Prostate gland (tissue), 2 donors: ENCODE measurements around the gene PLEKHN1. TPM values are rescaled to one million over a fixed set of nuclear protein-coding genes. Genes with fewer than 3 reads are reported as not detected.

Experiments used
- DNase-seq: peaks from one replicate; pipeline ENCODE4 v3.0.0-alpha.2; 2019; ENCODE audit warnings: low spot score
- H3K27ac ChIP-seq, 2 donors: fragments of 200-600 bp; sonication (generic); 2 replicates each; pipeline ENCODE4 v1.5.1; 2017 to 2019
- H3K27me3 ChIP-seq: fragments of 200-600 bp; sonication (generic); replicated peaks from 2 replicates; pipeline ENCODE4 v1.5.1; 2019; ENCODE audit not compliant: insufficient read depth
- H3K36me3 ChIP-seq, 2 donors: fragments of 200-600 bp; sonication (generic); 1 replicate in 1 of 2; 2 replicates in 1 of 2; pipeline versions ENCODE4 v1.5.1 to v1.8.1; 2017 to 2019
- H3K4me1 ChIP-seq: fragments of 200-600 bp; sonication (generic); replicated peaks from 2 replicates; pipeline ENCODE4 v1.5.1; 2019
- H3K4me3 ChIP-seq, 2 donors: fragments of 200-600 bp; sonication (generic); 2 replicates each; pipeline ENCODE4 v1.5.1; 2017 to 2019
- H3K9me3 ChIP-seq: fragments of 200-600 bp; sonication (generic); 2 replicates; pipeline ENCODE4 v1.5.1; 2017
- POLR2A ChIP-seq: fragments of 450-650 bp; IDR thresholded peaks from one replicate; pipeline ENCODE4 v1.6.1; 2016; ENCODE audit warnings: antibody characterized with exemption, mild to moderate bottlenecking
- POLR2AphosphoS5 ChIP-seq: sonication (generic); formaldehyde crosslinking; IDR thresholded peaks from one replicate; pipeline ENCODE4 v1.6.1; 2017; ENCODE audit warnings: antibody characterized with exemption
- WGBS: methylation state at CpG from one replicate; pipeline ENCODE4 v1.1.5; 2018; 5-methylcytosine and 5-hydroxymethylcytosine counted together
- intact Hi-C: fragments of 100-400 bp; cut with DNase I; formaldehyde crosslinking; loops from one replicate; pipeline ENCODE4 v1.14.2; 2022
- total RNA-seq, 2 donors: library from RNA; depleted of rRNA; stranded (reverse); fragments of >200 nt; gene quantifications; one replicate each; pipeline ENCODE4 v1.1.0, GENCODE V29; 2016
- TF ChIP-seq, protein P1 (sequence below), 4 experiments: fragments of 200-600 bp in 2 of 4; fragments of 450-650 bp in 2 of 4; sonication (generic) in 2 of 4; IDR thresholded peaks; 1 replicate in 3 of 4; 2 replicates in 1 of 4; pipeline ENCODE4 v1.5.1; 2016 to 2019; ENCODE audit warnings: antibody characterized with exemption in 4 of 4, mild to moderate bottlenecking in 2 of 4, moderate library complexity in 2 of 4

PLEKHN1 gene
- total RNA-seq, 2 donors from 2014 or later, result 1.4 to 6.4 TPM

DNA sequence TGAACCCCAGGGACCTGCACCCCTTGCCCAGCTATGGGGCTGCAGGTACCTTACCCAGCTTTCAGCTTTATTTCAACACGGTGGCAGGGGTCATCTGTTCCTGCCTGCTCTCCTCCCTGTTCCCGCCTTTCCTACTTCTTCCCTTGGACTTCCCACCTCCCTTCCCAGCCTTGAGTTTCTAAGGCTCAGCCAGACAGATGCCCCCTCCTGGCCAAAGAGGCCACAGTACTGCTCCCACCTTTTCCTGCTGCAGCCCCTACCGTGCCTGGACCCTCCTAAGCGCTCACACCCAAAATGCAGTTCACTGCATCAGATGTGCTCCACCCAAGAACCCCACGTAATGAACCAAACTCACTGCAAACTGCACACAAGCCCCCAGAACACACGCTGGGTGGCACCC is 14.9 kb upstream of the PLEKHN1 start:
- Histone ChIP-seq H3K9me3 (no peaks in the 10 kb centered on the region), H3K4me3 (no peak overlapping the region), H3K36me3 (peaks cover 24 to 57% of the 10 kb centered on the region in 2 donors), H3K27me3 (no peaks in the 10 kb centered on the region), H3K27ac (no peak overlapping the region), H3K4me1 (no peaks in the 10 kb centered on the region)
- intact Hi-C loops, result no loop called here
- TF ChIP-seq, protein P1, sequence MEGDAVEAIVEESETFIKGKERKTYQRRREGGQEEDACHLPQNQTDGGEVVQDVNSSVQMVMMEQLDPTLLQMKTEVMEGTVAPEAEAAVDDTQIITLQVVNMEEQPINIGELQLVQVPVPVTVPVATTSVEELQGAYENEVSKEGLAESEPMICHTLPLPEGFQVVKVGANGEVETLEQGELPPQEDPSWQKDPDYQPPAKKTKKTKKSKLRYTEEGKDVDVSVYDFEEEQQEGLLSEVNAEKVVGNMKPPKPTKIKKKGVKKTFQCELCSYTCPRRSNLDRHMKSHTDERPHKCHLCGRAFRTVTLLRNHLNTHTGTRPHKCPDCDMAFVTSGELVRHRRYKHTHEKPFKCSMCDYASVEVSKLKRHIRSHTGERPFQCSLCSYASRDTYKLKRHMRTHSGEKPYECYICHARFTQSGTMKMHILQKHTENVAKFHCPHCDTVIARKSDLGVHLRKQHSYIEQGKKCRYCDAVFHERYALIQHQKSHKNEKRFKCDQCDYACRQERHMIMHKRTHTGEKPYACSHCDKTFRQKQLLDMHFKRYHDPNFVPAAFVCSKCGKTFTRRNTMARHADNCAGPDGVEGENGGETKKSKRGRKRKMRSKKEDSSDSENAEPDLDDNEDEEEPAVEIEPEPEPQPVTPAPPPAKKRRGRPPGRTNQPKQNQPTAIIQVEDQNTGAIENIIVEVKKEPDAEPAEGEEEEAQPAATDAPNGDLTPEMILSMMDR (IDR thresholded peaks at IDR 0.05), result no peak
- TF ChIP-seq POLR2AphosphoS5, result no peak
- no peak for TF ChIP-seq POLR2A
- WGBS, result 64% methylated on average over 6 of the region's 6 CpGs
- no peak for DNase-seq

DNA sequence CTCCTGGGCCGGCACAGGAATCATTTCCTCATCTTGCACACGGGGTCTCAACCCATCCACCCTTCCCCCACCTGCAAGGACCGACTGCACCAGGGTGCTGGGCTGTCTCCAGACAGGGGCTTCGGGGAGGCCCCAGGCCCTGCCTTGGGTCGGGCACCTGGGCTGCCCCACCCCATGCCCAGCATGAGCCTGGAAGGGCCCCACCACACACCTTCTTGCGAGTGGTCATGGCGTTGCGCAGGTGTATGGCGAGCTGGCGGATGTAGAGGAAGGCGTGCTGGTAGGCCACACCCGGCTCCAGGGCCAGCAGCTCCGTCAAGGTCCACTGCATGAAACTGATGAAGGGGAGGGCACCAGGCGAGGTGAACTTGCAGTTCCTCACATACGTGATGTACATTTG is 14.1 kb upstream of the PLEKHN1 start:
- Histone ChIP-seq H3K36me3 (peaks cover 28 to 54% of the 10 kb centered on the region in 2 donors), H3K4me3 (no peak overlapping the region), H3K4me1 (peaks cover under 1% of the 10 kb centered on the region), H3K27ac (no peak overlapping the region), H3K9me3 (no peaks in the 10 kb centered on the region), H3K27me3 (no peaks in the 10 kb centered on the region)
- no peak for DNase-seq
- 91% methylated on average over 15 of the region's 15 CpGs for WGBS
- TF ChIP-seq POLR2AphosphoS5, result no peak
- intact Hi-C loops, result no loop called here

DNA sequence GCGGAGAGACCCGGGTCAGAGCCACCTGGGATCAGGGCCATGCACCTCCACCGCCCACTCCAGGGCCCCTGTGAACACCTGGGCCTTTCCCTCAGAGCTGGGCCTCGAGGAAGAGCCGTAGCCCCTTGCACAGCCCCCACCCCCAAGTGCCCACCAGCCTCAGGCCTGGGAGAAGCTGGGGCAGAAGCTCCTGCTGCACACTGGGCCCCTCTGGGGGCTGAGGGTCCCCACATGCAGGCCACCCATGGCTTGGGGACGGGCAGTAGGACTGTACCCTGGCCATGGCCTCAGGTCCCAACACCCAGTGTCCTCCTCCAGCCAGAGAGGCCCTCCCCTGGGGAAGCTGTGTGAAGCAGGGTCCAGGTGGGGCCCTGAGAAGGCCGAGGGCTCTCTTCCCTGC is 13.7 kb upstream of the PLEKHN1 start:
- intact Hi-C loops, result no loop called here
- H3K27ac ChIP-seq, result no peak overlapping the region
- H3K9me3 ChIP-seq, result no peaks in the 10 kb centered on the region
- 90% methylated on average over 2 of the region's 7 CpGs for WGBS
- no peak overlapping the region for H3K4me3 ChIP-seq
- DNase-seq, result no peak
- peaks cover 28 to 50% of the 10 kb centered on the region in 2 donors for H3K36me3 ChIP-seq
- H3K4me1 ChIP-seq, result peaks cover 4% of the 10 kb centered on the region
- H3K27me3 ChIP-seq, result no peaks in the 10 kb centered on the region
- TF ChIP-seq POLR2AphosphoS5, result no peak
- TF ChIP-seq, protein P1 (IDR thresholded peaks at IDR 0.05), result no peak
- no peak for TF ChIP-seq POLR2A

DNA sequence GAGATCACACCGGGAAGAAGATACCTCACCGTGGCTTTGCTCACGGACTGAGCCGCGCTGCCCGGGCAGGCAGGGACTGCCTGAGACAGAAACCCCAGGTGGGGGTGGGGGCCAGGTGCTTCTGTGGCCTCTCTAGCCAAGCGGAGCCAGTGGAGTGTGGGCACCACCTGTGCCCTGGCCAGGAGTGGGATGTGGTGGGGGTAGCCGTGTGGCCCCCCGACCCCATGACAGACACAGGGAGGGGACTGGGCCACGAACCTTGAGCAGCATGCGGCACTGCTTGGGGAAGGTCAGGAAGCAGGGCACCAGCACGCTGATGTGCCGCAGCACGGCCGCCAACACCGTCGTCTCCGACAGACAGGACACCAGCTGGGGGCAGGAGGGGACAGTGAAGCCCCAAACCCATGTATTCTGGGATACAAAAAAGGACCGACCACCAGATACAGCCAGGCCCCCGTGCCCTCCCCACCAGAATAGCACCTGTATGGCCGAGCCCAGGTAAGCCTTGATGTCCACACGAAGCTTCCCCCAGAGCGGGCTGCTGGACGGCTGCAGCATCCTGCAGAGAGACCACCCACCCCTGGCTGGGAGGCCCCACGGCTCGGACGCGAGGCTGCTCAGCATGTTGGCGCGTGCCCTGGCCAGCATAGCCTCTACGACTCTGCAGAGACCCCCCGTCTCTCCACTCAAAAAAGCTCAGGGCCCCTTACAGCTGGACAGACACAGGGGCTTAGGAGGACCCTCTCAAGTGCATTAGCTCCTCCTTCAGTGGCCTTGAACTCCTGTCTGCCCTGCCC is 12.6 kb upstream of the PLEKHN1 start:
- intact Hi-C loops, result no loop called here
- no peak for DNase-seq
- H3K36me3 ChIP-seq, result peaks cover 26 to 38% of the 10 kb centered on the region in 2 donors
- no peak overlapping the region for H3K27ac ChIP-seq
- no peak overlapping the region for H3K4me3 ChIP-seq
- H3K4me1 ChIP-seq, result peaks cover 6% of the 10 kb centered on the region
- no peaks in the 10 kb centered on the region for H3K9me3 ChIP-seq
- no peaks in the 10 kb centered on the region for H3K27me3 ChIP-seq
- TF ChIP-seq, protein P1 (IDR thresholded peaks at IDR 0.05), result no peak
- TF ChIP-seq POLR2AphosphoS5 (no peak), POLR2A (no peak)
- WGBS, result 90% methylated on average over 21 of the region's 32 CpGs

DNA sequence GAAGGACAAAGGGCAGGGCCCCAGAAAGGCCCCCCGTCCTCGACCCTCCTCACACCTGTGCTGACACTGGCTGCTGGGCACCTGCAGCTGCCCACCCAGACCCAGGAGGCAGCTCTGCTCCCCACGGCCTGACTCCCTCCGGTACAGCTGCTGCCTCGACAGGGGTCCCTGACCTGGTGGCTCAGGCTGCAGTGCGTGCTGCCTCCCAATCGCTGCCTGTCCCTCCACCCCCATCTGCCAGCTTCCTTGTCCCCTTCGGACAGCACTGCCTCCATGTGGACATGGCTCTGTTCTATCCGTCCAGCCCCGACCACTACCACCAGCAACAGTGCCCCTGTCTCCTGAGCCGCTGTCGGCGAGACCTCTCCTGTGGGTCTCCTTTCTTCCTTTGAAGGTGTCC is 11.4 kb upstream of the PLEKHN1 start:
- Histone ChIP-seq H3K9me3 (no peaks in the 10 kb centered on the region), H3K36me3 (peaks cover 18 to 37% of the 10 kb centered on the region in 2 donors), H3K4me3 (no peak overlapping the region), H3K4me1 (peaks cover 6% of the 10 kb centered on the region), H3K27ac (no peak overlapping the region), H3K27me3 (no peaks in the 10 kb centered on the region)
- intact Hi-C loops, result no loop called here
- WGBS, result 88% methylated on average over 13 of the region's 13 CpGs
- DNase-seq, result no peak
- TF ChIP-seq, protein P1 (IDR thresholded peaks at IDR 0.05), result no peak
- TF ChIP-seq POLR2AphosphoS5 (no peak), POLR2A (no peak)
